MM.1S (cell line): ENCODE data around the gene TMCO4.

Source experiments
- EZH2 ChIP-seq: fragments of 300-600 bp; sonication (generic); optimal IDR thresholded peaks from 2 replicates; pipeline ENCODE3; 2017; ENCODE audit warnings: low read depth, mild to moderate bottlenecking, antibody characterized with exemption, low read length, mixed read lengths
- EZH2phosphoT487 ChIP-seq: fragments of 300-600 bp; sonication (generic); IDR thresholded peaks from 2 replicates; pipeline ENCODE4 v1.6.1; 2018; ENCODE audit warnings: antibody characterized with exemption, low read length
- TF ChIP-seq, protein P1 (sequence below): fragments of 300-600 bp; sonication (generic); IDR thresholded peaks from 2 replicates; pipeline ENCODE4 v1.5.1; 2016; ENCODE audit warnings: antibody characterized with exemption, low read length, mixed read lengths

DNA sequence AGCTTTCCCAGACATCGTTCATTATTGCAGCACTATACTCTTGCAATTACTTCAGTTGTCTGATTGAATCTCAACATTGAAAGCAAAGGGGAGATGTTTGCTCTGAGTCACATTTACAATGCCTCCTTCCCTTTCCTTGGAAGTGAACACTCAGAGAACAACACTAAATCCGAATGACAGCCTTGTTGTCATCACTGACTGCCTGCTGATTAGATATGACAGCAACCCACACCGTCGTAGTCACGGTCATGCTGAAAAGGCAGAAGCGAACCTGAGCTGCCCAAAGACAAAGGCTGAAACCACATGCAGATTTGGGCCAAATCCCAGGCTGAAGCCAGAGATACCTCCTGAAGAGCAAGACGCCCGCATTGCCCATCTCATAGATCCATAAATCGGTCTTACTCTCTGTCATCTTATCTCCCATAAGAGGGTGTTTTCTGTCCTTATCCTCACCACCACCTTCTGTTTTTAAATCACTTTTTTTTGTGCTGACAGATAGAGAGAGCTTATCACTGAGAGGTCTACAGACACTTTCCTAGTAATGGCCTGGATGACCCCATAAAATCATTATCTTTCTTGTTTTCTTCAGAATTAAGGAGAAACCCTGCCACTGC, 47.5 kb downstream of the TMCO4 start:
- TF ChIP-seq, protein P1, sequence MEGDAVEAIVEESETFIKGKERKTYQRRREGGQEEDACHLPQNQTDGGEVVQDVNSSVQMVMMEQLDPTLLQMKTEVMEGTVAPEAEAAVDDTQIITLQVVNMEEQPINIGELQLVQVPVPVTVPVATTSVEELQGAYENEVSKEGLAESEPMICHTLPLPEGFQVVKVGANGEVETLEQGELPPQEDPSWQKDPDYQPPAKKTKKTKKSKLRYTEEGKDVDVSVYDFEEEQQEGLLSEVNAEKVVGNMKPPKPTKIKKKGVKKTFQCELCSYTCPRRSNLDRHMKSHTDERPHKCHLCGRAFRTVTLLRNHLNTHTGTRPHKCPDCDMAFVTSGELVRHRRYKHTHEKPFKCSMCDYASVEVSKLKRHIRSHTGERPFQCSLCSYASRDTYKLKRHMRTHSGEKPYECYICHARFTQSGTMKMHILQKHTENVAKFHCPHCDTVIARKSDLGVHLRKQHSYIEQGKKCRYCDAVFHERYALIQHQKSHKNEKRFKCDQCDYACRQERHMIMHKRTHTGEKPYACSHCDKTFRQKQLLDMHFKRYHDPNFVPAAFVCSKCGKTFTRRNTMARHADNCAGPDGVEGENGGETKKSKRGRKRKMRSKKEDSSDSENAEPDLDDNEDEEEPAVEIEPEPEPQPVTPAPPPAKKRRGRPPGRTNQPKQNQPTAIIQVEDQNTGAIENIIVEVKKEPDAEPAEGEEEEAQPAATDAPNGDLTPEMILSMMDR, result no peak
- TF ChIP-seq EZH2 (no peak), EZH2phosphoT487 (no peak)
